ENCODE measurements around the gene ATG13.
A peak's percentile ranks its signal among the peaks of the same experiment; 100 is the strongest.

ATG13 gene

DNA sequence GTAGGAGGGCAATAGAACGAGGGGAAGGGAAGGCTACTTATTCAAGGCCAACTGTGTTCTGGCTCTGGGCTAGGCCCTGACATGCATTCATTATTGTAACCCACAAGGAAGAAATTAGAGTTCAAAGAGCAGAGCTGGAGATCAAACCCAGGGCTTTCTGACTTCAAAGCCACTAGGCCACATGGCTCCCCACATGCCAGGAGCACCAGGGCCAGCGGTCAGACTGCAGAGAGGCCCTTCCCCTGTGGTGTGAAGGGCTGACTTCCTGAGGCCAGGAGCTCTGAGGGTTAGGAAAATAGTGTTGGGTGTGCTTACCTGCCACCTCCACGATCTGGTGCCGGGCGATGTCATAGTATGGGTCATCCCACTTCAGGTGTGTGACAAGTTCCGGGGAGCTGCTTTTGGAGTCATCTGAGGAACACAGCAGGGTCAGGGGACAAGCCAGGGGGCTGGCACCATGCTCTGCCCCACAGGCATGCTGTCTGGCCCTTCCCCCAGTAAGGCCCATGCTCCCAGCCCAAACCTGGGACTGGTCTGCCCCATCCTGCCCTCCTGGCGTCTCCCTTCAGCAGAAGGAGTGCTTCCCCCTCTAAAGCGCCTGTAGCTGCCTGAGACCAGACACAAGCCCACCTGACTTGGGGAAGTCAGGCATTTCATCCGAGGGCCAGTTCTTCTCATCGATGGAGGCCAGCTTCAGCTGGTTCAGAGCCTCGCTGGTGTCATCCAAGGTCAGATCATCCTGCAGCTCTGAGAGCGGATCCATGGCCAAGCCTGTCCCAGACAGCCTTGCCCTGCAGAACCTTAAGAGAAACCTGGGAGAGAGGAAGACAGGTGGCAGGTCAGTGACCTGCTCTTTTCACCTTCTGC, 78.2 kb downstream of the ATG13 start:
- no peak overlapping the region for H3K4me3 ChIP-seq (ENCODE audit: low read depth, low read length)
- TF ChIP-seq, protein P1, sequence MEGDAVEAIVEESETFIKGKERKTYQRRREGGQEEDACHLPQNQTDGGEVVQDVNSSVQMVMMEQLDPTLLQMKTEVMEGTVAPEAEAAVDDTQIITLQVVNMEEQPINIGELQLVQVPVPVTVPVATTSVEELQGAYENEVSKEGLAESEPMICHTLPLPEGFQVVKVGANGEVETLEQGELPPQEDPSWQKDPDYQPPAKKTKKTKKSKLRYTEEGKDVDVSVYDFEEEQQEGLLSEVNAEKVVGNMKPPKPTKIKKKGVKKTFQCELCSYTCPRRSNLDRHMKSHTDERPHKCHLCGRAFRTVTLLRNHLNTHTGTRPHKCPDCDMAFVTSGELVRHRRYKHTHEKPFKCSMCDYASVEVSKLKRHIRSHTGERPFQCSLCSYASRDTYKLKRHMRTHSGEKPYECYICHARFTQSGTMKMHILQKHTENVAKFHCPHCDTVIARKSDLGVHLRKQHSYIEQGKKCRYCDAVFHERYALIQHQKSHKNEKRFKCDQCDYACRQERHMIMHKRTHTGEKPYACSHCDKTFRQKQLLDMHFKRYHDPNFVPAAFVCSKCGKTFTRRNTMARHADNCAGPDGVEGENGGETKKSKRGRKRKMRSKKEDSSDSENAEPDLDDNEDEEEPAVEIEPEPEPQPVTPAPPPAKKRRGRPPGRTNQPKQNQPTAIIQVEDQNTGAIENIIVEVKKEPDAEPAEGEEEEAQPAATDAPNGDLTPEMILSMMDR (IDR thresholded peaks at IDR 0.05; ENCODE audit: low read depth, low read length): no peak

- no peak overlapping the region for H3K4me3 ChIP-seq (ENCODE audit: low read depth, low read length)
- TF ChIP-seq, protein P1 (IDR thresholded peaks at IDR 0.05; ENCODE audit: low read depth, low read length): no peak
Measured at GRCh38 chr11:46696212-46696558, 78.8 kb downstream of the ATG13 start.

DNA sequence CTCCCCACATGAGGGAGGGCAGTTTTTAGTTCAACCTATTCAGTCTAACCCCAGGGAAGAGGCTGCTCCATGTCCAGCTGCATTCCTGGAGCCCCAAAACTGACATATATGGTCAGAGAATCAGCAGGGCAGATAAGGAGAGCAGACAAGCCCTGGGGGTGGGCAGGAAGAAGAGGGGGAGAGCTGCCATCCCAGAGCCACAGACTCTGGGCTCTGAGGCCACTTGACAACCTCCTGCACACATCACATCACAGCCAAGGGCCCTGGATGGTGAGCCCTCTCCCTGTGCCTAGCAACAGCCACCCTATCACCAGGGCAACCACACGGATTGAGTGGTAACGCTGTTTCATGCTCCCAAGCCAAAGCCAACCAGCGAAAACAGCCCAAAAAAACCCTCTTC, 80.0 kb downstream of the ATG13 start:
- no peak overlapping the region for H3K4me3 ChIP-seq (ENCODE audit: low read depth, low read length)
- TF ChIP-seq, protein P1 (IDR thresholded peaks at IDR 0.05; ENCODE audit: low read depth, low read length): no peak

DNA sequence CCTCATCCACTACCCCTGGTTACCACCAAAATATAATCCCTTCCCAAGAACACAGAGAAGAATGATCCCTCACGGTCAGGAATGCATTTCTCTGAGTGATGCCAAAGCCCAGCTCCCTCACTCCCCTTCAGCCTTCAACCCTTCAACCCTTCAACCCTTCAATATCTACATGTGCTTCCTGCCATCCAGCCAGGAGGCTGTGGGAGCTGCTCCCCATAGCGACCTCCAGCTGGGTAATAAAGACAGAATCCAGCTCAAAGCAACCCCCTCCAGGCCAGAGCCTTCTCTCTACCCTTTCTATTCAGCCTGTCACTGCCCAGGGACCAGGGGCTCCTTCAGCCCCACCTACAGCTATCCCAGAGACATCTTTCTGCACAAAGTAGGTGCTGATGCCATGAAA, 80.4 kb downstream of the ATG13 start:
- TF ChIP-seq, protein P1 (IDR thresholded peaks at IDR 0.05; ENCODE audit: low read depth, low read length): no peak
- H3K4me3 ChIP-seq (ENCODE audit: low read depth, low read length): no peak overlapping the region

- TF ChIP-seq, protein P1 (IDR thresholded peaks at IDR 0.05; ENCODE audit: low read depth, low read length): no peak
- no peak overlapping the region for H3K4me3 ChIP-seq (ENCODE audit: low read depth, low read length)
Measured at GRCh38 chr11:46698597-46698996, 81.2 kb downstream of the ATG13 start.

- TF ChIP-seq, protein P1 (IDR thresholded peaks at IDR 0.05; ENCODE audit: low read depth, low read length): no peak
- H3K4me3 ChIP-seq (ENCODE audit: low read depth, low read length): peak within 1 kb of the TSS; percentile 99
Measured at GRCh38 chr11:46700241-46701077, 83.1 kb downstream of the ATG13 start, which contains the start of the genes ARHGAP1 and ZNF408. ARHGAP1 (minus strand) TSS chr11:46700619; CDS start chr11:46696107, 4,512 bp downstream. ZNF408 (plus strand) TSS chr11:46701031; CDS start chr11:46701048, 17 bp downstream.

Data from WI38 (cell line).